Hepatic stellate cell (primary cell): ENCODE results near the gene TRIP10.
"Not testable (repeated sequence)": the region's sequence is repeated elsewhere in the genome, so short reads cannot be mapped to it uniquely, and the experiment has no call there.

Source experiments
- DNase-seq: peaks from one replicate; pipeline ENCODE4 v3.0.0; 2011; ENCODE audit warnings: low spot score

Gene TRIP10

GRCh38 chr19:6768236-6768785 is 28.8 kb downstream of the TRIP10 start:
- no peak for DNase-seq

- peak; percentile 65 for DNase-seq
Measured at GRCh38 chr19:6769006-6769619, 29.6 kb downstream of the TRIP10 start.

DNA sequence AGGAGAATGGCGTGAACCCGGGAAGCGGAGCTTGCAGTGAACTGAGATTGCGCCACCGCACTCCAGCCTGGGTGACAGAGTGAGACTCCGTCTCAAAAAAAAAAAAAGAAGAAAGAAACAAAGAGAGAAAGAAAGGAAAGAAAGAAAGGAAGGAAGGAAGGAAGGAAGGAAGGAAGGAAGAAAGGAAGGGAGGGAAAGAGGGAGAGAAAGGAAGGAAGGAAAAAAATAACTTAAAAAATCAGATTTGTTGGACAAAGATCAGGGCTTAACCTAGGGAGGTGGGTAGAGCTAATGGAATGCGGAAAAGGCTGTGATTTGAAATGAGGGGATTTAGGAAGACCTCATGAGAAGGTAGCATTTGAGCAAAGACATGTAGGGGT is 32.2 kb downstream of the TRIP10 start:
- not testable (repeated sequence) for DNase-seq

GRCh38 chr19:6772028-6772865 is 32.8 kb downstream of the TRIP10 start, which contains the start of gene VAV1:
VAV1 (plus strand) TSS chr19:6772708; CDS start chr19:6772808, 100 bp downstream.
- DNase-seq = no peak

GRCh38 chr19:6772866-6773322 is 33.4 kb downstream of the TRIP10 start:
- DNase-seq = no peak

DNA sequence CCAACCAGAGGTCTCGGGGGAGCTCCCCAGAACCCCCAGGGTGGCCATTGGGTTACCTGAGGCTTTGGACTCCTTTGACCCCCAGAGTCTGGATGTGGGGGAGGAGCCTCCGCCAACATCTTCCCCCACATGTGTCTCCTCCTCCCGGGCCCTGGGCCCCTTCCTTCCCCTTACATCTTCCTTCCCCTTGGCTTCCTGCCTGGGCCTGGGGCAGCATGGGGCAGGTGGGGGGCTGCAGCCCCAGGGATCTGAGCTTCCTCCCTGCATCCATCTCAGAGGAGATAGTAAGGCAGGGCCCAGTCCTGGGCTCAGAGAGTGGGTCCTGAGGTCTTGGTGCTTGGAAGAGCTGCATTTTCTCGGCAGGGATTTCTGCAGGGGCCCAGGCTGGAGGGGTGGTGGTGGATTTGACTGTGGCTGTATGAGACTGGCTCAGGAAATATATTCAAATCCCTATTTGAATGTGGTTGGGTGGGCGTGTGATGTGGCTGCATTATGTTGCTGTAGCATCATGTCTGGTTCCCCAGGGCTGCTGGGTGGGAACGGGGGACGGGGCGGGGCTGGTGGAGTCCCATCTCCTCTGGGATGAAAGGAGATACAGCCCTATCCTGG is 33.9 kb downstream of the TRIP10 start:
- no peak for DNase-seq

DNA sequence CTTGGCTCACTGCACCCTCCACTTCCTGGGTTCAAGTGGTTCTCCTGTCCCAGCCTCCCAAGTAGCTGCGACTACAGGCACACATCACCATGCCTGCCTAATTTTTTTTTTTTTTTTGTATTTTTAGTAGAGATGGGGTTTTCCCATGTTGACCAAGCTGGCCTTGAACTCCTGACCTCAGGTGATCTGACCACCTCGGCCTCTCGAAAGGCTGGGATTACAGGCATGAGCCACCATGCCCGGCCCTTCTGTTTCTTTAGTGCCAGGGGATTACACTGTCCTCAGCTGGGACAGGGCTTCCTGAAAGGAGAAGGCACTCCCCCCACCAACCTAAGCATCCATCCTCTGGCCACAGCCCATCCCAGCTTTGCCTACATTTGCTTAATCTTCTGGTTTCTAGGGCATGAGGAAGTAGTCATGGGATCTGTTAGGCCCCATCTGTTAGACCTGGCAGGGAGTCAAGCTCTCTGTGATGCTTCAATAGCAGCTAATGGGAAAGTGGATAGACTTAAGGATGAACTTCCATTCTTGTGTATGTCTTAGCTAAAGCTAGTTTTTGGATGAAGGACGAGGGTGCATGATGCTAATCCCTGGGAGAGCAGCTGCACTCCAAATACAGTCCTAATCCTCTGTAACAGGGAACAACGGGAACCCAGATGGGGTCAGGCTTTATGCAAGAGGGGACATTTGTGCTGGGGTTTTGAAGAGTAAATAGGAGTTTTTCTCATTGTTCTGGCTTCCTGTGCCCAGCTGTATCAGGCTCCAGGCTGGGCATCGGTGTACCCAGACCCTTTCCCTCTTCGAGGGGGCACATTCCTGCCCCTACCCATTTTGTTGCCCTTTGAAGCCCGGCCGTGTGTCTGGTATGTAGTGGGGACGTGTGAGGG is 35.6 kb downstream of the TRIP10 start:
- DNase-seq = no peak

GRCh38 chr19:6776045-6776444 is 36.6 kb downstream of the TRIP10 start:
- not testable (repeated sequence) for DNase-seq

DNA sequence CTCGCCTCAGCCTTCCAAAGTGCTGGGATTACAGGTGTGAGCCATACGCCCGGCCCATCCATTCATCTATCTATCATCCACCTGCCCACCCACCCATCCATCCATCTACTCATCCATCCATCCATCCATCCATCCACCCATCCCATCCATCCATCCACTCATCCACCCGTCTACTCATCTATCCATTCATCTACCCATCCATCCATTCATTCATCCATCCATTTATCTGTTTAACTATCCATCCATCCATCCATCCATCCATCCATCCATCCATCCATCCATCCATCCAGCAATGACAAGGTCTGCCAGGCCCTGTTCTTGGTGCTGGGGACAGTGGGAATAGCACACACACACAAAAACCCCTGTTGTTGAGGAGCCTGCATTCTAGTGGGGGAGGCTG is 37.5 kb downstream of the TRIP10 start:
- DNase-seq = no peak

DNA sequence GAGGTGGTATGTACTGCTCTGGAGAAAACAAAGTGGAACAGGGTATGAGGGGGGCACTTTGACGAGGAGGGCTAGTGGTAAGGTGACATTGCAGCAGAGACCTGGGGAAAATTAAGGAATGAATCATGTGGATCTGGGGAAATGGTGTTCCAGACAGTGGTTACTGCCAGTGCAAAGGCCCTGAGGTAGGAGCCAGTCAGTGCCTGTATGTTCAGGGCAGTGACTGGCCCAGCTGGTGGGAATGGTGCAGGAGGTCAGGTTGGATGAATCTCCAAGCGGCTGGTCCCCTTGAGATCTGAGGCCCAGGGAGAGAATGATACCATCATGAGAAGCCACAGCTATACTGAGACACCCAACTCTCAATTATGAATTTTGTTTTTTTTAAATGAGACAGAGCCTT is 38.0 kb downstream of the TRIP10 start:
- no peak for DNase-seq

DNA sequence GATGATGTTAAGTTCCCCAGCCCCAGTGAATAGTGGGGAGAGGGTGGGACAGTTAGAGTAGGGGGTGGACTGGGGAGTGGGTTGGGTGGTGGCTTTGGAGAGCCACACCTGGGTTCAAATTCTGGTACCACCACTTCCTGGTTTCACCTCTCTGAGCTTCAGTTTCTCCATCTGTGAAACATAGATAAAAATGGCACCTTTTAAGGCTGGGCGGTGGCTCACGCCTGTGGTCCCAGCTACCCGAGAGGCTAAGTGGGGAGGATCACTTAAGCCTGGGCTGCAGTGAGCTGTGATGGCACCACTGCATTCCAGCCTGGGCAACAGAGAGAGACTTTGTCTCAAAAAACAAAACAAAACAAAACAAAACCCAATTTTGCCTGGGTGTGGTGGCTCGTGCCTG is 38.9 kb downstream of the TRIP10 start:
- DNase-seq = no peak

GRCh38 chr19:6779206-6779605 is 39.7 kb downstream of the TRIP10 start:
- no peak for DNase-seq

DNA sequence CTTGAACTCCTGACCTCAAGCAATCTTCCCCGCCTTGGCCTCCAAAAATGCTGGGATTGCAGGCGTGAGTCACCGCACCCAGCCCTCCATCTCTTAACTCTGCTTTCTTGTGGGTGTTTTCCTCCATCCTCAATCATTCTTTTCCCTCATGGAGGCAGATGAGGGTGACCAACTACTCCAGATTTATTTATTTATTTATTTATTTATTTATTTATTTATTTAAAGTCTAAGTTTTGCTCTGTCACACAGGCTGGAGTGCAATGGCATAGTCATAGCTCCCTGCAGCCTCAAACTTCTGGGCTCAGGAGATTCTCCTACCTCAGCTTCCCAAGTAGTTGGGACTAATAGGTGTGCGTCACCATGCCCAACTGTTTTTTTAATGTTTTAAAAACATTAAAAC is 47.9 kb downstream of the TRIP10 start:
- DNase-seq = no peak

- DNase-seq = no peak
Measured at GRCh38 chr19:6788896-6789295, 49.4 kb downstream of the TRIP10 start.

- DNase-seq = no peak
Measured at GRCh38 chr19:6790194-6791128, 51.0 kb downstream of the TRIP10 start.

DNA sequence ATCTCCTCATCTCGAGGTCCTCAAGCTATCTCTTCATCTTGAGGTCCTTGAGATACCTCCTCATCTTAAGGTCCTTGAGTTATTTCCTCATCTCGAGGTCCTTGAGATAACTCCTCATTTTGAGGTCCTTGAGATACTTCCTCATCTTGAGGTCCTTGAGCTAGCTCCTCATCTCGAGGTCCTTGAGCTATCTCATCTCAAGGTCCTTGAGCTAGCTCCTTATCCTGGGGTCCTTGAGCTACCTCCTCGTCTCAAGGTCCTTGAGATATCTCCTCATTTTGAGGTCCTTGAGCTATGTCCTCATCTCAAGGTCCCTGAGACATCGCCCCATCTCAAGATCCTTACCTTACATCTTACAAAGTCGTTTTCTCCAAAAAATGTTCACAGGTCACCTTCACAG is 51.8 kb downstream of the TRIP10 start:
- no peak for DNase-seq

DNA sequence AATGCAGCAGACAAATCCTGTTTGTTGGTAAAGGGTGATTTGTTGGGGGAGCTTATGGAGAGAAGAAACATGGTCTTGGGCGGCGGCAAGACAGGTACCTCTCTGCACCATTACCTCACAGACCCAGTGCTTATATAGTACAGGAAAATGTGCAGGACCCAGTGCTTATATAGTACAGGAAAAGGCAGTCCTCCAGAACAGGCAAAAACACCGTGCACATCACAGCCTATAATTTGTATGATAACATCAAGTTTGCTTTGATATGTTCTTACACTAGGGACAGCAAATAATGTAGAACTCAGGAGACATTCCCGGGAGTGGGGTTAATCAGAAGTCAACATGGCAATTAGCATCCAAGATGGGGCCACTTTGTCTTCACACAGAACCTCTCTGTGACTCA is 53.9 kb downstream of the TRIP10 start:
- no peak for DNase-seq

GRCh38 chr19:6793973-6794372 is 54.5 kb downstream of the TRIP10 start:
- DNase-seq = no peak

- DNase-seq = no peak
Measured at GRCh38 chr19:6794686-6795431, 55.4 kb downstream of the TRIP10 start.

DNA sequence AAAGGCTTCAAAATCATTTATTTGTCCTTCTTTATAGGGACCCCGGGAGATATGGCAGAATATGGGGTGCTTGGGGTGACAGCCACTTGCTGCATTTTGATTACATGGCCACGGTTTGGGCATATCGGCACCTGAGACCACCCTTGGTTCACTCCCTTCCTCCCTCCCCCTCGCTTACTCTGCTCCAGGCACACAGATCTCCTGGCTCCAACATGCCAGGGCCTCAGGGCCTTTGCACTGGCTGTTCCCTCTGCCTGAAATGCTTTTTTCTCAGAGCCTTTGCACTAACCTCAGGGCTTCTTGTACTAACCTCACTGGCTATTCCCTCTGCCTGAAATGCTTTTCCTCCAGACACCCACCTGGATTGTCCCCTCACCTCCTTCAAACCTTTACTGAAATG is 56.8 kb downstream of the TRIP10 start:
- no peak for DNase-seq
